RWPE1 (cell line): Measurements from ENCODE around the gene ABL2.
A peak's percentile ranks its signal among the peaks of the same experiment; 100 is the strongest.

Source experiments
- CTCF ChIA-PET: fragments of 350-600 bp; sonication (Branson Sonifier 250); formaldehyde crosslinking; extraction: SDS; loops from one replicate; lab custom pipeline; 2021; lab: Yijun Ruan, JAX
- POLR2A ChIA-PET: fragments of 400-600 bp; formaldehyde crosslinking; extraction: SDS; loops from one replicate; lab custom pipeline; 2020; ENCODE audit warnings: antibody characterized with exemption; ENCODE audit not compliant: low non-redundant PET; lab: Yijun Ruan, JAX
- DNase-seq: peaks from one replicate; pipeline ENCODE4 v3.0.0; 2012; ENCODE audit warnings: low spot score
- H3K27ac ChIP-seq: fragments of 450-650 bp; 2 replicates; pipeline ENCODE4 v1.5.1; 2017
- CTCF ChIP-seq: fragments of 450-650 bp; conservative IDR thresholded peaks from 2 replicates; pipeline ENCODE4 v1.5.1; 2017; ENCODE audit warnings: low read depth, mild to moderate bottlenecking

The ABL2 gene

GRCh38 chr1:179107706-179108629 is 121.5 kb downstream of the ABL2 start:
- no peak for TF ChIP-seq CTCF
- H3K27ac ChIP-seq = 0 out of 2 replicates have a peak overlapping the region, but pooled peaks have one; percentile 21
- DNase-seq = no peak
- ChIA-PET CTCF (interaction anchor here (0.6 kb wide), 1 partner anchor 105 kb away, joined by 3 read pairs; no protein-coding TSS in a partner anchor), POLR2A (interaction anchor here (0.6 kb wide), 1 partner anchor 109 kb away, joined by 3 read pairs; no protein-coding TSS in a partner anchor)

- no peak overlapping the region for H3K27ac ChIP-seq
- ChIA-PET POLR2A (no interaction called here), CTCF (interaction anchor here (0.6 to 1.2 kb wide), 2 partner anchors 9 to 22 kb away, joined by 3 to 4 read pairs; no protein-coding TSS in a partner anchor)
- TF ChIP-seq CTCF = no peak
- DNase-seq = peak; percentile 41
Measured at GRCh38 chr1:179105393-179105792, 124.1 kb downstream of the ABL2 start.

GRCh38 chr1:179104611-179105250 is 124.7 kb downstream of the ABL2 start:
- ChIA-PET CTCF (interaction anchor here (1.2 kb wide), 1 partner anchor 8 kb away, joined by 3 read pairs; no protein-coding TSS in a partner anchor), POLR2A (no interaction called here)
- DNase-seq = no peak
- no peak for TF ChIP-seq CTCF
- H3K27ac ChIP-seq = no peak overlapping the region

GRCh38 chr1:179103999-179104398 is 125.5 kb downstream of the ABL2 start:
- ChIA-PET CTCF (no interaction called here), POLR2A (no interaction called here)
- DNase-seq = no peak
- no peak for TF ChIP-seq CTCF
- H3K27ac ChIP-seq = no peak overlapping the region

GRCh38 chr1:179101566-179101965 is 127.9 kb downstream of the ABL2 start:
- TF ChIP-seq CTCF = no peak
- CTCF ChIA-PET = interaction anchor here (0.7 kb wide), 1 partner anchor 137 kb away, joined by 3 read pairs; no protein-coding TSS in a partner anchor
- no peak overlapping the region for H3K27ac ChIP-seq
- POLR2A ChIA-PET = no interaction called here
- DNase-seq = no peak

- ChIA-PET CTCF (no interaction called here), POLR2A (no interaction called here)
- TF ChIP-seq CTCF = no peak
- no peak overlapping the region for H3K27ac ChIP-seq
- DNase-seq = no peak
Measured at GRCh38 chr1:179099891-179100290, 129.6 kb downstream of the ABL2 start.
